Liver (tissue), 9 donors: ENCODE measurements around the gene GRWD1. TPM values are rescaled to one million over a fixed set of nuclear protein-coding genes. Genes with fewer than 3 reads are reported as not detected.

ENCODE experiments used
- DNase-seq: peaks from one replicate; pipeline ENCODE4 v3.0.0-alpha.2; 2017; ENCODE audit warnings: low spot score
- H3K27ac ChIP-seq, 2 donors: one replicate each; pipeline ENCODE4 v1.7.0; 2013; ENCODE audit warnings: inconsistent platforms in 2 of 2, low read length in 2 of 2, control low read depth in 1 of 2, low read depth in 1 of 2, mild to moderate bottlenecking in 1 of 2
- H3K27me3 ChIP-seq, 4 donors: one replicate each; pipeline versions ENCODE4 v1.6.1 to v1.7.0; 2013; ENCODE audit warnings: low read length in 3 of 4, inconsistent platforms in 1 of 4, mild to moderate bottlenecking in 1 of 4, moderate library complexity in 1 of 4; ENCODE audit not compliant: control insufficient read depth in 4 of 4, insufficient read depth in 4 of 4
- H3K36me3 ChIP-seq, 4 donors: one replicate each; pipeline versions ENCODE4 v1.6.1 to v1.7.0; 2013; ENCODE audit warnings: low read length in 3 of 4, mild to moderate bottlenecking in 3 of 4, low read depth in 1 of 4, moderate library complexity in 1 of 4; ENCODE audit not compliant: control insufficient read depth in 4 of 4, insufficient read depth in 3 of 4
- H3K4me1 ChIP-seq, 4 donors: one replicate each; pipeline versions ENCODE4 v1.6.1 to v1.7.0; 2013; ENCODE audit warnings: low read length in 3 of 4, mild to moderate bottlenecking in 3 of 4, moderate library complexity in 1 of 4; ENCODE audit not compliant: control insufficient read depth in 4 of 4, insufficient read depth in 4 of 4
- H3K4me3 ChIP-seq, 3 donors: one replicate each; pipeline versions ENCODE4 v1.6.1 to v1.7.0; 2013; ENCODE audit warnings: low read length in 3 of 3, control low read depth in 1 of 3, low read depth in 1 of 3, mild to moderate bottlenecking in 1 of 3
- H3K9ac ChIP-seq, 2 donors: one replicate each; pipeline ENCODE4 v1.7.0; 2013; ENCODE audit warnings: low read length in 2 of 2, mild to moderate bottlenecking in 2 of 2, moderate library complexity in 2 of 2, control low read depth in 1 of 2, low read depth in 1 of 2
- H3K9me3 ChIP-seq, 4 donors: one replicate each; pipeline versions ENCODE4 v1.6.1 to v1.7.0; 2013; ENCODE audit warnings: low read length in 3 of 4; ENCODE audit not compliant: control insufficient read depth in 4 of 4
- FOXA1 ChIP-seq: IDR thresholded peaks from 2 replicates; pipeline ENCODE4 v1.6.1; 2016; ENCODE audit warnings: antibody characterized with exemption
- GABPA ChIP-seq, 2 donors: IDR thresholded peaks in 1 of 2; conservative IDR thresholded peaks in 1 of 2; 2 replicates each; pipeline ENCODE4 v1.6.1; 2016; ENCODE audit warnings: antibody characterized with exemption in 2 of 2, mild to moderate bottlenecking in 1 of 2, moderate library complexity in 1 of 2
- HNF4A ChIP-seq, 2 donors: conservative IDR thresholded peaks; 2 replicates each; pipeline ENCODE4 v1.6.1; 2016; ENCODE audit warnings: antibody characterized with exemption in 2 of 2, mild to moderate bottlenecking in 2 of 2
- HNF4G ChIP-seq: IDR thresholded peaks from 2 replicates; pipeline ENCODE4 v1.6.1; 2016; ENCODE audit warnings: antibody characterized with exemption
- MAX ChIP-seq: IDR thresholded peaks from 2 replicates; pipeline ENCODE4 v1.6.1; 2016; ENCODE audit warnings: antibody characterized with exemption
- NR2F2 ChIP-seq: IDR thresholded peaks from 2 replicates; pipeline ENCODE4 v1.6.1; 2016; ENCODE audit warnings: antibody characterized with exemption
- RAD21 ChIP-seq, 2 donors: IDR thresholded peaks; 2 replicates each; pipeline ENCODE4 v1.6.1; 2016; ENCODE audit warnings: antibody characterized with exemption in 2 of 2, mild to moderate bottlenecking in 2 of 2
- REST ChIP-seq: IDR thresholded peaks from 2 replicates; pipeline ENCODE4 v1.6.1; 2016; ENCODE audit warnings: antibody characterized with exemption, mild to moderate bottlenecking
- SP1 ChIP-seq: IDR thresholded peaks from 2 replicates; pipeline ENCODE4 v1.6.1; 2018; ENCODE audit warnings: antibody characterized with exemption, mild to moderate bottlenecking
- TAF1 ChIP-seq: conservative IDR thresholded peaks from 2 replicates; pipeline ENCODE4 v1.6.1; 2016; ENCODE audit warnings: antibody characterized with exemption, mild to moderate bottlenecking
- ZBTB33 ChIP-seq: IDR thresholded peaks from 2 replicates; pipeline ENCODE4 v1.6.1; 2016; ENCODE audit warnings: antibody characterized with exemption
- WGBS: extraction: QIAGEN DNeasy Blood & Tissue Kit; methylation state at CpG from one replicate; pipeline ENCODE4 v1.1.7; 2013; 5-methylcytosine and 5-hydroxymethylcytosine counted together
- polyA plus RNA-seq, 2 donors: library from polyadenylated mRNA; stranded (reverse) in 1 of 2; unstranded in 1 of 2; fragments of 200-250 nt in 1 of 2; fragments of >200 nt in 1 of 2; fragmentation: Nextera tagmentation in 1 of 2; extraction: Ambion mirVana in 1 of 2; gene quantifications; one replicate each; pipeline versions ENCODE4 v1.2.1 to v1.2.3, GENCODE V29; 2013 to 2015
- total RNA-seq, 2 donors: library from RNA; depleted of rRNA; stranded (reverse); fragments of >200 nt; gene quantifications; one replicate each; pipeline ENCODE4 v1.2.3, GENCODE V29; 2014
- TF ChIP-seq, protein P1 (sequence below): IDR thresholded peaks from 2 replicates; pipeline ENCODE4 v1.6.1; 2016; ENCODE audit warnings: antibody characterized with exemption
- donor health status: healthy.
- donor health status: healthy.
- donor health status: healthy.
- donor health status: healthy.
- donor health status: healthy.

GRWD1 gene
- total and polyA plus RNA-seq, 4 donors = 7.1 to 31.7 (median 15.3) TPM

DNA sequence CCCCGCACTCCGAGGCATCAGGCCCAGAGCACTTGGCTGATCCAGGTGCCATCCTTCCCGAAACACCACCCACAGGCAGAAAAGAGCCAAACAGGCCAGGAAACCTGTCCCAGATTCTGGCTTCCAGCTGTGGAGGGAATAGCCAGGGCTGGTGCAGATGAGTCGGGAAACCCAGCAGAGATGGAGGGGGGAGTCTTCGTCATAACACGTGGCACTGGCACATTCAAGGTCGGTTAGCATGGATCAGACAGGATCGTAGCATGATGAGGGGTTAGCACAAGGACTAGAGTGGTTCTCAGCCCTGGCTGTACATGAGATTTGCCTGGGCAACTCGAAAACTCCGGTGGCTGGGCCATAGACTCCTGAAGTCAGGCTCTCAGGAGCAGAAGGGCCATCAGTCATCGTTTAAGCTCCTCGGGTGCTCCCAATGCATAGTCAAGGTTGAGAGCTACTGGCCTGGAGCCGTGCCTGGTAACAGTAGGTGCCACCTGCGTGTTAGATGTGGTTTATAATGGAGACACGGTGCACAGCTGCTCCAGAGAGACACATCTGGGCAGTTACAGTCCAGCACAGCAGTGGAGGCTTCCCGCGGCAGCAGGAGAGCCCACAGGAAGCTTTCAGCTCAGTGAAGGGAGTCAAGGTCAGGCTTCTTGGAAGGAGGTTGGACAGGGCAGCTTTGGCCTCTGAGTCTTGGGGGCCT, 29.7 kb downstream of the GRWD1 start (continued):
- TF ChIP-seq ZBTB33 (no peak), HNF4A (conservative IDR thresholded peaks at IDR 0.05) (no peak), GABPA (IDR thresholded peaks at IDR 0.05 in 1 of 2, conservative IDR thresholded peaks at IDR 0.05 in 1 of 2) (no peak), HNF4G (no peak)
- TF ChIP-seq, protein P1, sequence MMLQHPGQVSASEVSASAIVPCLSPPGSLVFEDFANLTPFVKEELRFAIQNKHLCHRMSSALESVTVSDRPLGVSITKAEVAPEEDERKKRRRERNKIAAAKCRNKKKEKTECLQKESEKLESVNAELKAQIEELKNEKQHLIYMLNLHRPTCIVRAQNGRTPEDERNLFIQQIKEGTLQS = no peak

DNA sequence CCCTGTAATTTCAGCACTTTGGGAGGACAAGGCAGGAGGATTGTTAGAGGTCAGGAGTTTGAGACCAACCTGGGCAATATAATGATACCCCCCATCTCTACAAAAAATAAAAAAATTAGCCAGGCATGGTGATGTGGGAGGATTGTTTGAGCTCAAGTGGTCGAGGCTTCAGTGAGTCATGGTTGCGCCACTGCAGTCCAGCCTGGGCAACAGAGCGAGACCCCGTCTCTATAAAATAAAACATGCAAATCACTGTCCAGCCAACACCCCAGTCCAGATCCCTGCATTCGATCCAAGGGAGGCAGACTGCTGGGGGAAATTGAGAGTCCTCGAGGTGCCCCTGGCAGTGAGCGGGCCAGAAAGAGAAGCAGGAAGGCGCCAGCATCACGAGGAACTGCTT, 30.4 kb downstream of the GRWD1 start:
- Histone ChIP-seq H3K36me3 (peaks cover 16 to 52% (median 18%) of the 10 kb centered on the region in 4 donors), H3K4me3 (no peak overlapping the region), H3K27me3 (no peaks in the 10 kb centered on the region), H3K4me1 (peaks cover 0 to 26% (median 14%) of the 10 kb centered on the region in 4 donors), H3K27ac (no peak overlapping the region), H3K9me3 (no peaks in the 10 kb centered on the region), H3K9ac (no peak overlapping the region)
- no peak for TF ChIP-seq MAX
- no peak for TF ChIP-seq ZBTB33
- TF ChIP-seq TAF1 = no peak
- no peak for TF ChIP-seq NR2F2
- TF ChIP-seq REST = no peak
- TF ChIP-seq, protein P1 = no peak
- TF ChIP-seq RAD21 (IDR thresholded peaks at IDR 0.05) = no peak
- TF ChIP-seq SP1 = no peak
- no peak for TF ChIP-seq FOXA1
- TF ChIP-seq GABPA (IDR thresholded peaks at IDR 0.05 in 1 of 2, conservative IDR thresholded peaks at IDR 0.05 in 1 of 2) = no peak
- no peak for TF ChIP-seq HNF4G
- no peak for TF ChIP-seq HNF4A (conservative IDR thresholded peaks at IDR 0.05)
- no peak for DNase-seq
- WGBS = 95% methylated on average over 9 of the region's 9 CpGs
